GM19023 (cell line): ENCODE data around the gene SPINDOC.

Experiments
- ATAC-seq: cut with Tn5 transposase; IDR thresholded peaks from one replicate; pipeline ENCODE4 v1.9.1; 2021; ENCODE audit warnings: mild to moderate bottlenecking, moderate library complexity; ENCODE audit not compliant: unreplicated experiment

The SPINDOC gene

DNA sequence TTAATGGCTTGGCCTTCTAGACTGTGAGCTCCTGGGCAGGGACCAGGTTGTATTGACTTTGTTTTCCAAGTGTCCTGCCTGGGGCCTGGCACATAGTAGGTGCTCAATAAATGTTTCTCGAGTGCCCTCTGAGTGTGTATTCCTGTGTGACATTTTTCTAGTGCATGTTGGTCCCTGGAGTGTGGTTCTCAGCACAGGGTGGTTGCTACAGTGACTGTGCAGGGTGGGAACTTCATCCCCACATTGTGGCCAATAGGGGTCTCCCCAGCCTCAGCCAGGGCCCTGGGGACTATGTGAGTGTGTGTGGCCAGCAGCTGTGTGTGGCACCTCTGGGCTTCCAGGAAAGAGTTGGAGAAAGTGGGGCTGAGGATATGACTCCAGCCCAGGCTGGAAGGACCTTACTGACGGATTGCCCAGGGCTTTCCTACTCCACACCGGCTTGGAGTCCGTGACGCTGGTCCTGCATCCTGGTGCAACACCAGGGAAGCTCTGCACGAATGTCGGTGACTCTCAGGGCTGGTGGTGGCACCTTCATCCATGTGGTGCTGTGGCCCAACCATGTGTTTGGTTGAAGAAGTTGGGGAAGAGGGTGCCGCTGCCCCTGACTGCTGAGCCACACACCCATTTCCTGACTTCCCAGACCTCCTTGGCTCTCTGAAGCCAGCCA, 16.7 kb downstream of the SPINDOC start:
- no peak for ATAC-seq

DNA sequence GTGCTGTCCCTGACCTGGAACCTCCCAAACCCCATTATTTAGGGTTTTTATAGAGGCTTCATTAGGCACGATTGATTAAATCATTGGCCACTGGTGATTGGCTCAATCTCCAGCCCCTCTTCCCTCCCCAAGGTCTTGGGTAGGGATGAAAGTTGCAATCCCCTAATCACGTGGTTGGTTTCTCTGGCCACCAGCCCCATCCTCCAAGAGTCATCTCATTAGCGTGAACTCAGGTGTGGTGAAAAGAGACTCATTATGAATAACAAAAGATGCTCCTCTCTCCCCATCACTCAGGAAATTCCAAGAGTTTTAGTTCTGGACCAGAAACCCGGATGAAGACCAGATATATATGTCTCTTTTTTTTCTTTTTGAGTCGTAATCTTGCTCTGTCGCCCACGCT, 18.1 kb downstream of the SPINDOC start:
- no peak for ATAC-seq

DNA sequence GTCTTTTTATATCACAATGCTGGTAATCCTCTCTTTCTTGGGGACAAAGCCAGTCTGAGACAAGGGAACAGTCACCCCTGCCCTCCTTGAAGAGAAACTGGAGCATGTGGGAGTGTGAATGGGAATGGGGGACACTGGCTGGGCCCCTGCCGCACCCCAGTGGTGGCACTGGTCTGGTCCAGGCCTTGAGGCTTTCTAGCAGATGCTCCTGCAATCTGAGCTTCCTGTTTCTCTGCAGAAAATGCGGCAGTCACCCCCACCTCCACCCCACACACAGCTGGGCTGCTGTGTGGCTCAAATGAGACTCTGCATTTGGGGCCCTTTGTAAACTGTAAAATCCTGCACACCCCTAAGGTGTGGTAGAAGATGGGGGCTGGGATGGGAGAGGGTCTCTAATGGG, 19.1 kb downstream of the SPINDOC start:
- no peak for ATAC-seq

DNA sequence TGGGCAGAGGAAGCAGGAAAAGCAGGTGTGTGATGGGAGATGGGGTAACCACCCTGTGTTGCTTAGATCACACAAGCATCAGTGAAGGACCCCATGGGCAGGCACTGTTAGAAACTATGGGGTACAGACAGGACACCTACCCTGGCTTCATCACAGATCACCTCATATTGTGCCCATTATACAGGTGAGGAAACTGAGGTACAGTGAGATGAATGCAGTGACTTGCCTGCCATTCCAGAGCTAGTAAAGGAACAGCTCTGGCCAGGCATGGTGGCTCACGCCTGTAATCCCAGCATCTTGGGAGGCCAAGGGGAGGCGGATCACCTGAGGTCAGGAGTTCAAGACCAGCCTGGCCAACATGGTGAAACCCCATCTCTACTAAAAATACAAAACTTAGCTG, 19.8 kb downstream of the SPINDOC start:
- ATAC-seq = no peak

DNA sequence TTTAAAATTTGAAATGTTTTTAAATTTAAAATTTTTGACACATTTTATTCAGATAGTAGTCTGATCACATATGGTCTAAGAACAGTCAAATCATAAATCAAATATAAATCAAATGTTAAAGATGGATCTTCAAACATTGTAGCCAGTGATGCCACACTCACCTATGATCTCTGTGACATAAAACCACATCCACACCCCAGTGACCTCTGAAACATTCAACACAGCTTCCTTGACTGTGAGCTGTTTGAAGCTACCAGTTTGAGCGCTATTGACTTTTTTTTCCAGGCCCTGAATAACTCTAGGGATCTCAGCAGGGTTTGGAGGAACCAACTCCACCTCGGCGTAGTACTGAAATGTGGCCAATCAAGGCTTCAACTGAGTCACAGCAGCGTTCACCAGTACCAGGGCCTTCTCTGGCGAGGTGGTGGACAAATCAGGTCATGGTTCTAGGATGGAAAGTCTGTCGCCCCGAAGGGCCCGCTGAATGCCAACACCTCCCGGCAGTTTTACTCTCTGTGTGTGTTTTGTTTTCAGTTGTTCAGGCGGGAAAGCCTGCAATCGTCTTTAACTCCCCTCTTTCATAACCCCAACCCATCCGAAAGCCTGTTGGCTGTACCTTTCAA, 21.4 kb downstream of the SPINDOC start:
- ATAC-seq = no peak

DNA sequence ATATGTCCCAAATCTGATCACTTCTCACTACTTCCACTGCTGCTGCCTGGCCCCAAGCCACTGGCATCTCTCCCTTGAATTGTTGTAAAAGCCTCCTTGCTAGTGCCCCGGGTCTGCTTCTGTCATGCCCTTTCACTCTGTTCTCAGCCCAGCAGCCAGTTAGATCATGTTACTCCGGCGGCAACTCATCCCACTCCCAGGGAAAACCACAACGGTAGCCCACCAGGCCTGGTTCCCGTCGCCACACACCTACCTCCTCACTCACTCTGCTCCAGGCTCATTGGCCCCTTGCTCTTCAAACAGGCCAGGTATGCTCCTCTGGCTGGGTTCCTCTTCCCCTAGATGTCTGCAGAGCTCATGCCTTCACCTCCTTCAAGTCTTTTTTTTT, 21.9 kb downstream of the SPINDOC start:
- no peak for ATAC-seq

DNA sequence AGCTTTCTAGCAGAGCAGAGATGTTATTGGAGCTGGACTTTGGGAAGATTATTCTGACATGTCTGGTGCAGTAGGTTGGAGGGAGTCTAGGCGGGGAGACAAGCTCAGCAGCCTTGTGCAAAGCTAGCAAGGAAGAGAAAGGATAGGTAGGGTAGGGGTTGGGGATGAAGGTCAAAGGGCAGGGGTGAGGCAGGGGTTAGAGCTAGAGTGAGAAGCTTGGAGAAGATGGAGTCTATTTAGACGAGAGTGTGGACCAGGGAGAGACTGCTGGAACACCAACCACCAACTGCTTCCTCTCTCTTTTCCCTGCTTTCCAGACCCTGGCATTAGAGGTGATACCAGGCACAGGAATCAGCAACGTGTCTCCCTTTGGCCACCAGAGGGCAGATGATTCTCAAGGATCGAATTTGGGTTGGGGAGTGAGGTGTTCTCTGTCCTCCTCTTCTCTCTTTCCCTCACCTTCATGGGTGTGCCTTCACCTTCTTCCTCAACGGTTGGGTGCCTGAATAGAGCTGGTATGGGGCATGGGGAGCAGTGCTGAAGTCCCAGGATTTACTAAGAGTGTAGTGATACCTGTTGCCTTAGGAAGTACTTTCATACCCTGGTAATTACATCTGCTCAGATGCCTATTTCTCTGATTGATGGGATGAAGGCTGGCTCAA, 23.9 kb downstream of the SPINDOC start:
- ATAC-seq = no peak

DNA sequence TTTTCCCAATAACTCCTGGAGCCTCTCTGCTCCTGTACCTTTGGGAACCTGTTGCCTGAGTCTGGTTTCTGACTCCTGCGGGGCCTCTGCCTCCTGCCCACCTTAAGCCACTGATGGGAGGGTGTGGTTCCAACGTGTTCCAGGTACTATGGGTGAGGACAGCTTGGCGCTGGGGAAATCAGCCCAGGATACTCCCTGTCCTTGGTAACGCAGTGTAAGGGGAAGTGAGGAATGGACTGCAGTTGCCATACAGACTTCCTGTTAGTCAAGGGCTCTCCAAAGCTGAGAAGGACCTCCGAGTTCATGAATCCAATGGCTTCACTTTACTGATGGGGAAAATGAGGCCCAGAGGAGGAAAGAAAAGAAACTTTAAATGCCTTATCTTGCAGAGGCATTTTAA, 24.5 kb downstream of the SPINDOC start:
- ATAC-seq = no peak

DNA sequence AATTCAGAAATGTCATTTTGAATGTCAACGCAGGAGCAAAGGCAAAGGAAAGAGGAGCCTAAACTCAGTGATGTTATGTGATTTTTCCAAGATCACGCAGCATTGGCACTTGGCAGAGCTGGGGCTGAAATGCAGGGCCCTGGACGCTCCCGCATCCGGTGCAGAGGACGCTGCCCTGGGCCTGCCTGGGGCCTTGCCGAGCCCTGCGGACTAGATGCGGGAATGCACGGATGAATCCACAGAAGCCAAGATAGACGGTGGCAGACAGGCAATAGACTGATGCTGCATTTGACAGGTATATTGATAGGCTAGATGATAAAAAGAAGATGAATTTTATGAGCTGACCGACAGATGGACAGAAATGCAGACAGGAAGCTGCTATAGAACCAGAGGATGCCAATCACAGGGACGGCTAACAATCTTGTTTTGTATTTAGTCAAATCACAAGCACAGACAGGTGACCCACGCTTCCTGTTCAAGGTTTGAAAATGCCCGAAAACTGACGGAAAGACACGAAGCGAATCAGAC, 25.0 kb downstream of the SPINDOC start:
- ATAC-seq = no peak

DNA sequence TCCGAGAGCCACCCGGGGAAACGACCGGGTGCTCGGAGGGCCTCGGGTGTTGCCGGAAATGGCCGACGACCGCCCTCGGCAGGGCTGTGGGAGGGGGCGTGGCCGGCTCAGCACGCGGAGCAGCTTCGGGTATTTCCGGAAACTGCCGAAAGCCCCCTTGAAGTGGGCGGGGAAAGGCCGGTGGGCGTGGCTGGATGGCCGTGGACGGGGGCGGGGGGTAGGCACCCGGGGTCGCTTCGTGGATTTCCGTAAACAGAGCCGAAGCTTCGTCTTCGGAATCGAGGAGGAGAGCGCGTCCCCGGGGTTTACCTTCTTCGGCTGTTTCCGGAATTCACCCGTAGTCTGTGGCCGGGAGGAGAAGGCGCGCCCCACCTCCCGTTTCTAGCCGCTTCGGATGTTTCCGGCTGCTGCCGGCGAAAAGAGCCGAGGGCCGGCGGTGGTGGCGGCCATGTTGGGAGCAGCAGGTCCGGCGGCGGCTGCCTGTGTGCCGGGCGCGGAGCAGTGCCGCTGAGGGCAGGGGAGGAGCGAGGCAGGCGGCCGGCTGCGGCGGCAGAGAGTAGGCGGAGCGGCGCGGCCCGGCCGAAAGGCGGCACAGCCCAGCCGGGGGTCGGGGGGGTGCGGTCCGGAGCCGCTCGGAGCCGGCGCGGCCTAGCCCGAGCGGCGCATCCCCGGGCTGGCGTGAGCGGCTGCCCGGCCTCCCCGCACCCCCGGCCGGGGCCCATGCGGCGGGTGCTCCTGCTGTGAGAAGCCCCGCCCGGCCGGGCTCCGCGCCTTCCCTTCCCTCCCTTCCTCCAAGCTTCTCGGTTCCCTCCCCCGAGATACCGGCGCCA, 25.6 kb downstream of the SPINDOC start, which contains the start of gene MARK2:
Gene MARK2, plus strand, starts transcription at position 433 of the 830 bp plus-strand sequence. Its CDS starts 397 bp downstream, at position 830.
- peak; percentile 72 for ATAC-seq

DNA sequence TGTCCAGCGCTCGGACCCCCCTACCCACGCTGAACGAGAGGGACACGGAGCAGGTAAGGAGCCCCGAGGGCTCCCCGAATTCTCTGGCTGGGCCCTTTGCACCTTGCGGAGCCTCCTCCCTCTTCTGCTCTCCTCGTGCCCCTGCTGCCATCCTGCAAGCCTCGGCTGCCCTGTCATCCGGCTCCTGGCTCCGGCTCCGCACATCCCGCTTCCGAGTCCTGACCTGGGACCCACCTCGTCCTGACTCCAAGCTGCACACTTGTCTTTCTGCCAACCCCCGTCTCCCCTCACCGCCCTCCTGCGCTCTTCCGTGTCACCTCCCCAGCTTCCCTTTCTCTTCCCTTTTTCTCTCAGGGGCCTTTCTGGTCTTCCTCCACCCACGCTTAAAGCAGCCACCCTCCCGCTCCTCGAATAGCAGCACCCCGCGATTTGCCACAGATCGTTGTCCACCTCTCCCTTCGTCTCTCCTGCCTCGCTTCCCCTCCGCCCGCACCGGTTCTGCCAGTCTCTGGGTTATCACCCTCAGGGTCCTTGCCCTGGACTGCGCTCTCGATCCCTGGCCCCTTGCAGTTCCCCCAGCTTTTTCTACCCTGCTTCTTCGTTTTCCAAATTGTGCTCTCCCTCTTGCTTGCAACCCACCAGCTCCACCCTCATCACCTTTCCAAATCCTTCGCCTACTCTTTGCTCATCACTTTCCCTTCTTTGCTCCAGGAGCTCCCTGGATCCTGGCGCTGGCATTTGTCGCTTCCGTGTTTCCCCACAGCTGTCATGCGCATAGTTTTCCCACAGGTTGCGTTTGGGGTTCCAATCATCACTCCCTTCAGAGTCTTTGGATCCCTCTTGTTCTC, 26.5 kb downstream of the SPINDOC start:
- no peak for ATAC-seq

DNA sequence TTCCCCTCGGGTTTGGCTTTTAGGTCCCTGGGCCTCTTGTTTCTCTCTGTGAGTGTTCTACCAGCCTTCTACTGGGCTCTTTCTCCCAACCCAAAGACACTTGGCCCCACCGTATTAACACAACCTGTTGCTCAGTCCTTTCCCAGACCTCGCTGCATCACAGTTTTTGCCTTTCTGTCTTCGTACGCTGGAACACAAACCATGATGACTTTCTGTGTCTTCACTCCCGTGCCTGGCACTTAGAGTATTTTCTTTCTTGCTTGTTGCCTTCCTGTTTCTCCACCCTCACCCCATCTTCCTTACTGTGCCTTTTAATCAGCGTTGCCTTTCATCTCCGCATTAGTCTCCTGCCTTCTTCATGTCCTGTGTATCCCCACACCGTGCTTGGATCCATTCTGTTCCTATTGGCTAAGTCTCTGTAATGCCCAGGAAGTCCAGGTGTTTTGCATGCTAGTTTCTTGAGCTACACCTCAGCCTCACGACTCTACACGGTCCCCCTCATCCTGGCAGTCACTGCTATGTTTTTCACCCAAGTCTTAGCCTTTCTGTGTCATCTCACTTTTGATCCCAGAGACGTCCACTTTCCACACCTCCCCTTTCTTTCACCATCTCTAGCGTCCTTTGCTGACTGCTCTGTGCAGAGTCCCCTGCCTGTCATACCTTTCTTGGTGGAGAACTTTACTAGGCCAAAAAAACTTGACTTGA, 27.3 kb downstream of the SPINDOC start:
- no peak for ATAC-seq

DNA sequence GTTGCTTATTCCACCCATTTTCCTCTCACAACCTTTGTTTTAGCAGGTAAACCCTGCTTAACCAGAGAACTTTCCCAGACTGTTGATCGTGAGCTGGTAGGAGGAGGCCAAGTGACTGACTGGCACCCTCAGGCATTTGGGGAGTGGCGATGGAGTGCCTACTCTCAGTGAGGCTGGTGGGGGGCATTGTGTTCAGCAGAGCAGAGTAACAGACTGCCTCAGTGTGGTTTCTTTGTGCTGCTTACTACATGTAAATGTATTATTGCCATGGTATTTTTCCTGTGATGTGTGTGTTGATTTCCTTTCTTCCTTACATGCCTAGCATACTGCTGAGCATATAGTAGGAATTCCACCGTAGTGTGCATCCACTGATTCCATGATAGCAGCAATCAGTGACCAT, 28.3 kb downstream of the SPINDOC start:
- ATAC-seq = no peak

DNA sequence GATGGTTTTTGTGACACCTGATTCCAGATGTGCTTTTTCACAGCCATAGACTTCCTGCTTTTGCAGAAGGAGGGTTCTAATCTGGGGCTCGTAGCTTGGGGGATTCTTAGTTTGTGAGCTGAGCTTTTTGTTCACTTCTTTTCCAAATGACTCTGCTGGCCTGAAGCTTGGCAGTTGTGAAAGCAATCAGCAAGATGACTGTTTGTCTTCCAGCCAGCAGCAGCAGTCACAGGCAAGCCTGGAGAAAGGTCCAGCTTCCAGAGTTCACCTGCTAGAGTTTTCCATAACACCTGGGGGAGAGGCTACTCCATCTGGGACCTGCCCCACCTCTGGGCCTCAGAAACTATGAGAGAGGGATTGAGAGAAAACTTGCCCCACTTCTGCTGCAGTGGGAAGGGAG, 29.8 kb downstream of the SPINDOC start:
- ATAC-seq = no peak

DNA sequence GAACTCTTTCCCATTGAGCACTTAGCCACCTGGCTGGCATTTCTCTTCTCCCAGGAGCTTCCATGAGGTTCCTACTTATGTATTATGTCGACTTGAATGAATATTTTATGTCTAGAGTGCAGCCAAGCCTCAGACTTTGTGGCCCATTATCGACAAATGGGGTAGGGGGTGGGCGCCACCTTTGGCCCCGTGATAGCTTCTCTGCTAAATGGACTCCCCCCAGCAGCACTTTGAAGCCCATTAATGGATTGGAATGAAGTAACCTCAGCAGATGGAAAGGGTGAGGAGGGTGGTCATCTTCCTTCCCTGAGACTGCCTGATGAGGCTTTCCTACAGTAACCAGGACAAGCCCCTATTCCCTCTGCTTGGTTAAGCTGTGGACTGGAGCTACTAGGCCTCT, 31.6 kb downstream of the SPINDOC start:
- ATAC-seq = no peak

DNA sequence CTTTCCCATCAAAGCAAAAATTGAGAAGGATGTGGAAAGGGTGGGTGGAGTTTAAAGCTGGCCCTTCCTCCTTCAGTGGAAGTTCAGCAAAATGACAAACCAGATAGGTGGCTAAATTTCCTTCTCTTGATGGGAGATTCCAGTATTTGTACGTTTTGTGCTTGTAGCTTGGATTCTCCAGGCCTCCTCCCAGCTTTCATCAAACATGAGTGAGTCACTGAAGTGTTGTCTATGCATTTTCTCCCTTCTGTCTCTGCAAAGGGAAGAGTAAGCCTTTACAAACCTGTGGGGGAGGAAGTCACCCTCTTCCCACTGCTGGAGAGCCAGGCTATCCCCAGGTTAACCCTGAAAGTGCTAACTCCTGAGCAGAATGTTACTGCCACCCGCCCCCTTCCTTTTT, 32.0 kb downstream of the SPINDOC start:
- ATAC-seq = no peak

DNA sequence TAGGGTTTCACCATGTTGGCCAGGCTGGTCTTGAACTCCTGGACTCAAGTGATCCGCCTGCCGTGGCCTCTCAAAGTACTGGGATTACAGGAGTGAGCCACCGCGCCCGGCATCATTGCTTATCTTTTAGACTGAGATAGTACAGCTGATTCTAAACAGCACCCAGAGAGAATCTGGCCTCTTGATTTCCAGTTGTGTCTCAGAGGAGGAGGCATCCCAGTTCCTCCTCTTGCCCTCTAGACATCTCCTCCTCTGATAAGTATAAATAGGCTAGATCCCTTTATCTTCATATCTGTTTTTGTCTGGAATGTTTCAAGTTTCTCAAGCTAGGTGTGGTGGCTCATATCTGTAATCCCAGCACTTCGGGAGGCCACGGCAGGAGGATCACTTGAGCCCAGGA, 32.7 kb downstream of the SPINDOC start:
- no peak for ATAC-seq

DNA sequence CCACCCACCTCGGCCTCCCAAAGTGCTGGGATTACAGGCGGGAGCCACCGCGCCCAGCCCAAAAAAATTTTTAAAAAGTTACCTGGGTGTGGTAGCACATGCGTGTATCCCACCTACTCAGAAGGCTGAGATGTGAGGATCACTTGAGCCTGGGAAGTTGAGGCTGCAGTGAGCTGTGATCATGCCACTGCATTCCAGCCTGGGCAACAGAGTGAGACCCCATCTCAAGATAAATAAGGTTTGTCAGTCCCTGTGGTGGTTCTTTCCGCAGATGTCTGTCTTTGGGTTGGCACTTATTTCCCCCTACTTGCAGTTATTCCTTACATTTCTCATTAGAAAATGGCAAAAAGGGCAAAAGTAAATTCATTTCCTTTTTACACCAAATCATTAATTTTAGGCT, 33.6 kb downstream of the SPINDOC start:
- no peak for ATAC-seq

DNA sequence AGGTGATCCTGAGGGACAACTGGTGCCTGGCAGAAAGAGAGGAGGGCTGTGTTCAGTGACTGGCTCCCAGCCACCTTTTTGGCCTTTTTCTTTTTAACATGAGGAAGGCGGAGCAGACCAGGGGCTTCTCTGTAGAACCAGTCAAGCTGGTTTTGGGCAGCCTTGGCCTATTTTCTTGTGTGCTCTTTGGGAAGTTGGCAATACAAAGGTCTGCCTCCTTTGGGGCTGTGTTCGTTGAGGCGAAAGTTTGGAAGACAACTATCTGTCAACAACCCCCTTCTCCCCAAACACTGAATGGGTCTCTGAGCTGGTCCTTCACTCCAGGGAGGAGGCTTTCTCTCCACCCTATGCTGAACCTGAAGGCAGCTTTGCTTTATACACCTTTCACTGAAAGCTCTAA, 34.1 kb downstream of the SPINDOC start:
- ATAC-seq = no peak

DNA sequence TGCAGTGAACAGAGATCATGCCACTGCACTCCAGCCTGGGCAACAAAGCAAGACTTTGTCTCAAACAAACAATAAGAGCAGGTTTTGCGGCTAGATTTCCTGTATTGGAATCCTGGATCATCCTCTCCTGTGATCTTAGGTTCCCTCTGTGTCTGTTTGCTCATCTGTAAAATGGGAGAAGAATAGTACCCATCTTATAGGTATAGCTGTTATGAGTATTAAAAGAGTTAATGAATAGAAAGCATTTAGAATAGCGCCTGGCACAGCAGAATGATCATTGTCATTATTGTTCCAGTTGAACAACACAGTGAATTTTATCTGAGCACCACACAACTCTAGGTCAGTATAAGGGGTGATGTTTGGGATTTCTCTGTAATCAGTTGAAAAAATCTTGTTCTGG, 36.4 kb downstream of the SPINDOC start:
- no peak for ATAC-seq
